NCI-H2196 (cell line): ENCODE results near the gene GJA5.
"Not testable (repeated sequence)": the region's sequence is repeated elsewhere in the genome, so short reads cannot be mapped to it uniquely, and the experiment has no call there.

ENCODE experiments used
- DNase-seq: peaks from one replicate; lab custom pipeline; 2025; ENCODE audit not compliant: unreplicated experiment; lab: John Stamatoyannopoulos, UW

GJA5 gene

DNA sequence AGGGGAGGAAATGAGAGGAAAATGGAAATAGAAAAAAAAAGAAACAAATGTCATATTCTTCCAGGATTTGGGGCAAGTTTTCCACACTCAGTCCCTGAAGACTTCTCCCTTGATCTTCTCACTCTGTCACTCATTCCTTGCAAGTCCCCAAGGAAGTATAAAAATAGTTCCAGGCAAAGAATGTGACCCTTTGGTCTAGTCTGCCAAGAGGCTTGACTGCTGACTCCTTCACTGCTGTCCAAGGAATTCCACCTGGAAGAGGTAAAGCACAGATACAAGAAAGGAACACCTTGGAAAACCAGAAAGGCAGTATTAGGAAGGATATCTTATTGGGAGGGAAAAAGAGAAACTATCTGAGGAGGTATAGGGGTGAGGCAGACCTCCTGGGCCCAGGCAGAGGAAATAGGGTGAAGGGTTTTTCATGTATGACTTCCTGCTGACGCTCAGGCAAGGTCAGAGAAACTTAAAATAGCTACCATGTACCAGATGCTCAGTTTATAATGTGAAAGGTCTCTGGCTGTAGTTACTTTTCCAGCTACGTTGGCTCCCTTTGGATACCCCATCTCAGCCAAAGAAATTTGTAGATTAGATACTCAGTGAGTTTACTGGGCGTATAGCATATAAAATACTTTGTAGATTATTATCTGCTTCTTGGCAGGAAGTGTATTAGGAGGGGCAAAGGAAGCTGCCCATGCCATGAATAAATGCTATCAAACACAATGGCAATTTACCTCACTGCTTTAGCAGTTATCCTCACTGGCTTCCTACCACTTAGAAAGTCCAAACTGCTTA lies 2.0 kb upstream of the GJA5 start:
- no peak for DNase-seq

DNA sequence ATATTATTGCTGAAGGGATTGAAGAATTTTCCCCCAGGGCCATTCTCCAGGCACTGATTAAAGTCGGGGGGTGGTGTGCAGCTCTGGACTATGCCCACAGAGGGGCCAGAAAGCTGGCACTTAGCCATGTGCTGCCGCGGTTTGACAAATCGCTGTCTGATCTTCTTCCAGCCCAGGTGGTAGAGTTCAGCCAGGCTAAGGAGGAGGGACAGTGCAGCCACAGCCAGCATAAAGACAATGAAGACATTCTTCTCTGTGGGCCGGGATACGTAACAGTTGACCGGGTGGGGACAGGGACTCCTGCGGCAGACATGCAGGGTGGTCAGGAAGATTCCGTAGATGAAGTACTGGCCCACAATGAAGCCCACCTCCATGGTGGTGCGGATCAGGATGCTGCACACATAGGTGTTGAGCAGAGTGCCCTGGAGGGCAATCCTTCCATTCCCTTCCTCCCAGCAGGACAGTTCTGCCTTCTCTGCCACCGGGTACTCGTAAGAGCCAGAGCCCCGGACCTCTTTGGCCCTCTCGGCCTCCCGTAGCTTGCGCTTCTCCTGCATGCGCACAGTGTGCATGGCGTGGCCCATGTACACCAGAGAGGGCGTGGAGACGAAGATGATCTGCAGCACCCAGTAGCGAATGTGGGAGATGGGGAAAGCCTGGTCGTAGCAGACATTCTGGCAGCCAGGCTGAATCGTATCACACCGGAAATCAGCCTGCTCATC lies 1.9 kb downstream of the GJA5 start:
- DNase-seq, result no peak

DNA sequence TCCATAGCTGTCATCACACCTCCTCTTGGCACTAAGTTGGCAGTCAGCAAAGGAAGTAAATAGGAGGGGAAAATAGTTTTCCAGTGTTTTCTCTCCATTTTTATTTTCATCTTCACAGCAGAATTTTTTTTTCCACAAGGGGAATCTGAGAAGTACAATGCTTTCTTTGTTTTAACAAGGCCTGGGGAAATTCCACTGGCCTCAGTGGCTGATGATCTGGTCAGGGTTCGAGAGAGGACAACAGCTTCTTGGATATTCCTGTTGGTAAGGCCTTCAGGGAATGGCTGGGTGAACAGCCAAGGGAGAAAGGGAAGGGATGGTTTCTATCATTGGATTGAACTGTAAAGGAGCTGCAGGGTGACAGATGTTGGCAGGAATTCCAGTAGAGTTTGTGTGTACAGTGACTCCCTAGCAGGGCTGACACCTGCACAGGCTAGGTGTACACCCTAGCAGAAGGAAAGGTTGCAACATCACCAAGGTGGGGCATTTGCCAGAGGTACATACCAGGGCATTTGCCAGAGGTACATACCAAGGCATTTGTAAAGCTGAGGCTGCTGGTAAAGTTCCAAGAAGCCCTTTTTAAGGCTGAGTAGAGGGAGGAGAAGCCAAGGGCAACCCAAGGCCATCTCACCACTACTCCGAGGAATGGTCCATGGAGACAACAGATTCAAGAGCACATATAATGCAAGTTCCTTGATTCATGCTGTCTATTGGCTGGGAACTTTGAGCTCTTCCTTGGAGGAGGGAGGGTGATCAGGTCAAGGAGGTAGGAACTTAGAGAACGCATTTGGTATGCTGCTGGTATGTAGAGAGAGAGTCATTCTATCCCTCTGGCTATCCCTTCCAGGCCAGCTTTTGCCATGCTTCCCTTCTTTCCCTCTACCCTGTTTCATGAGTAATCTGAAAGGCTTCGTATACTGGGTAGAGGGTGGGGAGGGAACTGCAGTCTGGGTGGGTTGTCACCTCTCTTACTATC lies 3.1 kb downstream of the GJA5 start:
- DNase-seq, result no peak

DNA sequence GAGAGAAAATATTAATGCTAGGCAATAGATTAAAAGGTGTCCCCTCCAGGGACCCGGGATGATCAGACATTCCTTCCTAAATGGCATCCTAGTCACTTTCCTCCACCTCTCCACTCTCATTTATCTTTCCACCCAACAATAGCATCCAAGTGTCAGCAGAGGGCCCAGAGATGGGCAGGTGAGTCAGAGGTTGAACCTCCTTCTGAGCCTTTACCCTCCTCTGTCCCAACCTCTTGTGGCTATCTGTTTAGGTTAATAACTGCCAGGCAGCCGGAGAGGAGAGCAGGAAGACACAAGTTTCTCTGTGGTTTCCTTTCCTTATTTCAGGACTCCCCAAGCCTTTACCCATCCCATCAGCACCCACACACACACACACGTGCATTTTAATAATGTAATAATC lies 4.1 kb downstream of the GJA5 start:
- no peak for DNase-seq

DNA sequence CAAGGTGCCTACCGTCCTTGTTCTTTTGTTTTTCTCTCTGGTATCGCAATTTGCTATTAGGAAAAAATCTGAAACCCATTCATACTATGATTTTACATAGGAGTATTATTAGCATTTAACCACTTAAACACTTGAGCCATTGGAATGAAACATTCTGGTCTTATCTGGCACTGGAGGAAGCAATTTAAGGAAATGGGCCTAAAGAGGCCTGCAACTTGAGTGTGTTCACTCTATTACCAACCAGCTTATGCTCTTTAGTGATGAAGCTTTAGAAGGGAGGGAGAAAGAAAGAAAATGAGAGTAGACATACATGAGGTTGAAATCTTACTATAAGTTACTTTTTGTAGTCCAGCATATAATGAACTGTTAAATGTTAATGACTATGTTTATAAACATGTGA lies 5.7 kb downstream of the GJA5 start:
- no peak for DNase-seq

DNA sequence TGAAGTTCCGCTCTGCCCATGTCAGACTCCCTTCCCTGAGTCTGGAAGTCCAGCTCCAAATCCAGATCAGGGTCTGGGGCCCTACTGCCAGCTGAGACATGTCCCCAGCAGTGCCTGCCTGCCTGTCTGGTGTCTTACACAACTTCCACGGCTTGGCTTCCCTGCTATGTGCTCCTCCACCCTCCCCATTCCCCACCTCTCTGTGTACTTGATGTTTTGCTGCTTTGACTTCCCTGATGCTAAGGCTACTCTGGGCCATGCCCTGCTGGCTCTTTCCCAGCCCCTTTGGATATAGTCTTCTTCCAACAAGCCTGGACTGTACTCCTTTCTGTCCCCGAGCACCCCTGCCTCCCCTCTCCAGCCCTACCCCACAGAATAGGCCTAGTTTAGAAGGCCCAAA lies 7.3 kb downstream of the GJA5 start:
- DNase-seq, result no peak

DNA sequence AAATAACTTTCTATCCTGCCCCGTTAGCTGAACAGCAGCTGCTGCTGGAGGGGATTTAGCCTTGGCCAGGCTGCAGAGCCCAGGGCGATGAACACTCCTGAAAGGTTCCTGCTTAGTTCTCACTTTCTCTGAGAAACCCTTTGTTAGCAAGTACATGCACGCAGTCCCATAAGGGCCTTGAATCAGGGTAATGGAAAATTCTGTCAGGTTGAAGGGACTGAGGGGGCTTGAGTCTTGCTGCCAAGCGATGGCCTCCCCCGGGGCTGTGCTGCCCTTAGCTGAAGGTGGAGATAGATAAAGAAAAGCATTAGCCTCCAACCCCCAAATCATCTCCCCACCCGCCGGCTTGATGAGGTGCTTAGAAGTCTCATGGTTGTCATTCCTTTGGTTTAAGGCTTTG lies 7.9 kb downstream of the GJA5 start:
- DNase-seq, result no peak

DNA sequence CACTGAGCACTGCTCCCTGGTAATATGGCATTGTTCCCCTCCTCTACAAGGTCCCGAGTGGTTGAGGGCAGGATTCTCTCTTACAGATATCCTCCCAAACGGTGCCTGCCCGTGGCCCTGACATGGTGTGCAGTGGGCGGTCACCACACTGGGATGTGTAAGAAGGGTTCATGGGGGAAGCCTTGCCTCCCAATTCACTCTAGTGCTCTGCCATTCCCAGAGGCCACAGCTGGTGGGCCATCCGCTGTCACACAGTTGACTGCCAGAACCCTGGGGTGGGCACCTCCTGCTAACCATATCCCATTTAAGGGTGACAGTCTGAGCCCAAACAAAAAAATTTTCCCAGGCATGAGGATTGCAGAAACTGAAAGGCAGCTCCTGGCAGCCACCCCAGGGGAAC lies 9.1 kb downstream of the GJA5 start:
- DNase-seq, result no peak

DNA sequence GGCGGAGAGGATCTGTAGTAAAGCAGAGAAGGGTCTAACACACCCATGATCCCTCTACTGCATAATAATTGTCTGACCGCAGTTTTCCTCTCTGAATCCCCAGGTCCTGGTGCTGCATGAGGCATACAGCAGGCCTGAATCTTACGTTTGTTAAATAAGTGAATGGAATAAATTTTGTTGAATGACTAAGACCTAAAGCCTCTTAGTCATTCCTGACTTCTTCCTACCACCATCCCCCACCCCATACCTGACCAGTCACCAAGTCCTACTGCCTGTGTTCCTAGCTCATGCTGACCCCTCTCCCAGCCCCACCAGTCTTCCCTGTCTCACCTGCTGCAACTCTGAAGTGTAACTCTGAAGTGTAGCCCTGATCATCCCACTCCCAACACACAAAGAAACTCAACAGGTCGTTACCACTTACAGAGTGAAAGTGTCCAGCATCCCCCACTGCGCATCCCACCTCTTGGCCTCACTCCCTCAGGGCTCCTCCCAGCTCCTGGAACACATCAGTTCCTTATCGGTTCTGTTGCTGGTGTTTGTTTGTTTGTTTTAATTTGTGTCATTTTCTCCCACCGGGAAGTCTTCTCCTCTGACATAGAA lies 9.7 kb downstream of the GJA5 start:
- DNase-seq, result no peak

DNA sequence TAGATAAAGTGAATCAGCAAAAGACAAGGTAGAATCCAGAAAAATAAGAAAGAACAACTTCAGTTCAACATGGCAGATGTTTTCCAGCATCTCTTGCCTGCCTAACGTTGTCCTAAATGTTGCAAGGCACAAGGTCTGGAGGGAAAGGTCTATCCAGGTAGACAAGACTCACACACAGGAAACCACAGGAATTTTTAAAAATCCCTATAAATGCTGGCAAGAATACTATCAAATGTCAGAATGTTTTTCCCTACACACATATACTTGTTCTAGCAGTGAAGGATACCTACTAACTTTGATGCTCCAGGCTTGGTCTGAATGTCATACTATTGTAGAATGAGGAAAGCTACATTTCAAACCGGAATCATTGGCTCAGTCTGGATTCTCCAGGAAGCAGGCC lies 10.6 kb downstream of the GJA5 start:
- no peak for DNase-seq

DNA sequence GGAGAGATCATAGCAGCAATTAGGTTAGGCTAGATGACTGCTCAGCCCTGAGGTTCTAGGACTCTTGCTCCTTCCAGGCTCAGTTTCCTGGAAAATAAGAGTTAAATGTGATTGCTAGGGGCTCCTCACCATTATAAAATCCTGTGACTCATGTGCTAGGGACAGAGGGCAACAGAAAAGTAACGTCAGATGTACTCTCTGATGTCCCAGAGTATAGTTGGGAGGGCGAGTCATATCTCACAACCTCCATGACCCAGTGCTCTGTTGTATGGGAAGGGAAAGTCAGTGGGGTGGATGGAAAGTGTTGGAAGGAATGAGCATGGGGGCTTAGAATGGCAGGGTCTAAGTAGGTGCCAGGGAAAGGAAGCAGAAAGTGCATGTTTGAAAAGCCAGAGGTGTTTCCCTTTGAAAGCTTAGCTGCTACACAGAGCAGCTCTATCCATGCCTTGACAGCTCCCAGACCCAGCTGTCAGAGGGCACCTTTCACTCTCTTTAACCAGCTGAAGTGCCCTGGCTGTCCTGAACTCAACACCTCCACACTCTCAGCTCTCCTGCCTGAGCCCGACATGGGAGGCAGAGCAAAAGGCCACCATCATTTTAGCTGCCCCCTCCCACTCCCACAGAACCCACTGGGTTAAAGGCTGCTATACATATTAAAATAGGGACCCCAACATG lies 11.6 kb downstream of the GJA5 start:
- no peak for DNase-seq

DNA sequence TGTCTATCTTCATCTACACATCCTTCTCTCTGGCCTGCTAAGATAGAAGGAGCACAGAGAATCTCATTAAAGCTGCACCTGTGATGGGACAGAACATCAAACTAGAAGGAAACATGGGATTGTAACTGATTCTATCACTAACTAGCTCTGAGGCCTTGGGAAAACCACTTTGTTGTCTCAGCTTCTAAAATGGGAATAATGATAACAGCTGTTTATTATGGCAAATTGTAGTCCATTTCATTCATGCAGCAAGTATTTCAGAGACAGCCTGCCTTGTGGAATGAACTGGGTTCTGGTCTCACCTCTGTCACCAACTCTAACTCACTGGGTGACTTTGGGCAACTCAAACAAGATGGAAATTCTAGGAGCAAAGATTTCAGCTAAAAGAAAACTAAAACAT lies 12.4 kb downstream of the GJA5 start:
- no peak for DNase-seq

DNA sequence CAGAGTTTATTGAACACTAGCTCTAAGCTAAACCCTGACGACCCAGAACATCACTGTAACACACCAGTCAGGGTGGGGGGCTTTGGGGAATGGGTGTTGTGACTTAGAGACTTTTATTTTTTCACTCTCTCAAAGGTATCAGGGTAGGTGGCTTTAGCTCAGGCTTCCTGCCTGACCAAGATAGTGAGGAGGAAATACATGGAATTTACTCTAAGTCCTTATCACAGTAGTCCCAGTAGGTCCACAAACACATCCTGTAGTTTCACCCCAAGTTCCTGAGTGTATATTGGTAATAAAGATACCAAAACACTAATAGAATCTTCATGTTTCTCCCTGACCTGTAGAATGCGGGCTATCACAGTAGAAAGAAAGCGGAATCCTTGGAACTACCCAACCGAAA lies 15.1 kb downstream of the GJA5 start:
- no peak for DNase-seq

DNA sequence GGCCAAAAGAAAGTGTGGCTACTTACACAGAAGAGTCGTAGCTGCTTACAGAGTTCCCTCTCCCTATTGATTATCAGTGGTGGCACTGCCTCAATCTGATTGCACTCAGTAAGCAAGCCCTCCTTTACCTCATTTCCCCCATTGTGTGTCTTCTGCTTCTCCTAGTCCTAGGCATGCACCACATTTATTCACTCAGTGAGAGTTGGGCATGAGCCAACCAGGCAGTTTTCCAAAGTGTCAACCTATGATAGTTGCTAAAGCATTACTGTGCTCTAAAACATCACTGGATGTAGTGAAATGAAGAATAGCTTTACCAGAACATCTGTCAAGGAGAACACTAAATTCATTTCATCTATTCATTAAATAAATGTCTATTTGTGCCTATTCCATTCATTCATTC lies 19.3 kb downstream of the GJA5 start:
- no peak for DNase-seq

DNA sequence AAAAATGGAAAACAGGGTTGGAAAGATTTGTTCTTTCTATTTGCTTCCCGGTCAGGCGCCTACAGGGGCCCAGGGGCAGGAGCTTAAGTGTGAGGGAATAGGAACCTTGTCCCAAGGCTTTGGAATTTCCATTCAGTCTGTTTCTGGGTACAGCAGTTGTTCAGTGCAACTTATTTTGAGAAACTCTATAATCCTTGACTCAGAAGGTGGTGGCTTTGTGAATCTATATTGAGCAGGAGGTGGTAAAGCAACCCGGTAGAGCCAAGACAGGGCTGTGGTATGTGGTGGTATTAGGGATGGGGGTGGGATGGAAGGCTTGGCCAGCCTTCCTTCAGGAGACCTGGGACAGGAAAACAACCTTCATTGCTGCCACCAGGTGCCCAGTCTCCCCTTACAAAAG lies 20.0 kb downstream of the GJA5 start:
- no peak for DNase-seq

DNA sequence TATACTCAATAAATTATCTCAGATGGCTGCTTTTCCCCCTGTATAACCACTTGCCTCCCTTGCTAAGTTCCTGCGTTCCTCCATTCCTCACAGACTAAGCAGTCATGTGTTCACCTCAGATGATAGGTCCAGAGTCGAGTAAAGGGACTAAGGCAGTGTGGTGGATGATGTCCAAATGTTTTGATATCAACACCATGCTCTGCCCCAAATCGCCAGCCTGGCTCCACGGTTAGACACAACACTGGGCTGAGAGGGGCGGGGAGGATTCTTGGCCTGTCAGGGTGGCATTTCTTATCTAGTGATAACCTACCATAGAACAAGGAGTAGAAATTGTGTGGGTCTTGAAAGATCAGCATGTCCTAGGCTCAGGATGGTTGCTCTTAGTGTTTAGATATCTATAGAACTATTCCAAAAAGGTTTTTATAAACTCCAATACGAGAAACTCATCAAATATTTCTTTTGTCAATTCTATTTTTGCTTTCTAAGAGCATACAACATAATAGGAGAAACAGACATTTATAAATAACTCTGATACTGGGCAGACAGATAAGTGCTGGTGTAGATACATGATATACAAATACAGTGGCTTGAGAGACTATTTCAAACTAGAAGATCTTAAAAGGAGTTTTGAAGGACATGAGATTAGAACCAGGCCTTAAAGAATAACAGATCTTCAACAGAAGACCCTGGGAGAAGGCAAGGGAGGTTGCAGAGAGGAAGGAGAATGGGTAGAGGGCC lies 21.5 kb downstream of the GJA5 start:
- DNase-seq, result no peak

DNA sequence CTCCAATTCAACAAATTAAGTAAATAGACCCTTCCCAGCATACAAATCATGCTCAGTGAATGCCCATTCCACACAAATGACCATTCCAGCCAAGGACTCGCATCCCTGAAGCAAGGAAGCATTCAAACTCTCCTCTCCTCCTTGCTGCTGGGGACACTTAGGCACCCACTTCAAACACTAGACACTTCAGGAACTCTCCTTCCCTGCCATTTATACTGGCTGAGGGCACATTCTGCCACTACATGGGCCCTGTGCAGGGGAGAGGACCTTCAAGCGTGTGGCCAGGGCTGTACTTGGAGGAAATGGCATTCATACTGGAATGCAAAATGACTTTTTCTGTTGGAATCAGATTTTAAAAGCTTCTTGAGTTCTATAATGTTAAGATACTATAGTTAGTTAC lies 22.3 kb downstream of the GJA5 start:
- DNase-seq, result no peak

DNA sequence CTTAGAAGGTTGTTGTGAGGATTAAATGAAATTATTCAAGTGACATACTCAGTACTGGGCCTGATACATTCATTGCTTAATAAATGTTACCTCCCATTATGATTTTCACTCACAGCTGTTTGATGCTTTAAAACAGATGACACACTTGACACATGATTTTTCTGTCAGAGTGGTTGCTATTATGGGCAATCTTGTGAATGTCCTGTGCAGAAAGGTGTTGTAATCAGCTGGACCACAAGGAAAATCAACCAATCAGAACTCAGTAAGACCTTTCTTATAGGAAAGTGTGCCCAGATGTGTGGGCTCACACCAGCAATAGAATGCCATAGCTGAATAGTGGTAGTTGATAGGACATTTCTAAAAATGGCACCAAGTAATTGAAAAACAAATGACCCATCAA lies 23.5 kb downstream of the GJA5 start:
- DNase-seq, result no peak

DNA sequence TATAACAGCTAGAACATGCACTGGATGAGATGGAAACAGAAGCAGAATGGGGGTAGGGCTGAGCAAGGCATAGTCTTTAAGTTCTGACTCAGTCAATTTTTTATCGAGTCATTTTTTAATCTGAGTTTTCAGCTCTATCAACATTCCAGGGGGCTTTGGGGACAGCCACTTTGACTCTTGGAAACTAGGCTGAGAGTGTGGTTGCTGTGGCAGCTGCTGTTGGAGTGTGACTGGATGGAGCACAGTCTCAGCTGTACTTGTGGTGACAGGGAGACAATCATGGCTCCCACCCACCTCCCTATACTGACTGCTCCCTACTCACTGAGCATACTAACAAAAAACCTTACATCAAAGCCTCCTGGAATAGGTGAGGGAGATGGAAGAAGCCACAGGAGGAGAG lies 25.0 kb downstream of the GJA5 start:
- DNase-seq, result no peak

DNA sequence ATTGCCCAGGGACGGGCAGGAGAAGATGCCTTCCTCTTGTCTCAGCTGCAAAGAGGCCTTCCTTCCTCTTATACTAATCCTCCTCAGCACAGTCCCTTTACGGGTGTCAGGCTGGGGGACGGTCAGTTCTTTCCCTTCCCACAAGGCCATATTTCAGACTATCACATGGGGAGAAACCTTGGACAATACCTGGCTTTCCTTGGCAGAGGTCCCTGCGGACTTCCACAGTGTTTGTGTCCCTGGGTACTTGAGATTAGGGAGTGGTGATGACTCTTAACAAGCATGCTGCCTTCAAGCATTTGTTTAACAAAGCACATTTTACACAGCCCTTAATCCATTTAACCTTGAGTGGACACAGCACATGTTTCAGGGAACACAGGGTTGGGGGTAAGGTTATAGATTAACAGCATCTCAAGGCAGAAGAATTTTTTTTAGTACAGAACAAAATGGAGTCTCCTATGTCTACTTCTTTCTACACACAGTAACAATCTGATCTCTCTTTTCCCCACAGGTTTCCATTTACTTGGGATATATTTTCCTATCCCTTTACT lies 26.0 kb downstream of the GJA5 start:
- not testable (repeated sequence) for DNase-seq
